Lower lobe of right lung (tissue), 2 donors: Measurements from ENCODE around the gene KRT40. TPM values are rescaled to one million over a fixed set of nuclear protein-coding genes. Genes with fewer than 3 reads are reported as not detected.

ENCODE experiments used
- ATAC-seq, 2 donors: fragments of 200-7000 bp; cut with Tn5 transposase; one replicate each; pipeline ENCODE4 v1.9.1; 2020 to 2022; ENCODE audit warnings: mild to moderate bottlenecking in 2 of 2, moderate library complexity in 2 of 2
- DNase-seq: peaks from one replicate; pipeline ENCODE4 v3.0.0-alpha.2; 2020
- H3K27ac ChIP-seq: fragments of 200-600 bp; one replicate; pipeline ENCODE4 v1.8.0; 2022
- H3K27me3 ChIP-seq: fragments of 200-600 bp; one replicate; pipeline ENCODE4 v1.8.0; 2022; ENCODE audit warnings: low read depth
- H3K36me3 ChIP-seq: fragments of 200-600 bp; one replicate; pipeline ENCODE4 v1.8.0; 2022; ENCODE audit warnings: mild to moderate bottlenecking
- H3K4me1 ChIP-seq: fragments of 200-600 bp; one replicate; pipeline ENCODE4 v1.8.0; 2022
- H3K4me3 ChIP-seq: fragments of 200-600 bp; one replicate; pipeline ENCODE4 v1.8.0; 2022; ENCODE audit warnings: mild to moderate bottlenecking
- H3K9me3 ChIP-seq: fragments of 200-600 bp; one replicate; pipeline ENCODE4 v1.8.0; 2022
- CTCF ChIP-seq: fragments of 200-600 bp; IDR thresholded peaks from one replicate; pipeline ENCODE4 v1.8.0; 2022; ENCODE audit warnings: antibody characterized with exemption, mild to moderate bottlenecking
- intact Hi-C: fragments of 100-400 bp; cut with DNase I; formaldehyde crosslinking; loops from one replicate; pipeline ENCODE4 v1.11.0; 2022
- total RNA-seq: library from RNA; stranded (reverse); fragmentation: NEBNext Ultra II Directional; extraction: Animal tissue kit (Norgen Biotek cat#: 25700); gene quantifications from one replicate; pipeline ENCODE4 v1.2.1, GENCODE V29; 2021
- donor health status: DM: no; HTN: yes; CAD: no; lungs with severe emphysema.

The KRT40 gene
- total RNA-seq, 1 donor from 2014 or later: 0.27 TPM

DNA sequence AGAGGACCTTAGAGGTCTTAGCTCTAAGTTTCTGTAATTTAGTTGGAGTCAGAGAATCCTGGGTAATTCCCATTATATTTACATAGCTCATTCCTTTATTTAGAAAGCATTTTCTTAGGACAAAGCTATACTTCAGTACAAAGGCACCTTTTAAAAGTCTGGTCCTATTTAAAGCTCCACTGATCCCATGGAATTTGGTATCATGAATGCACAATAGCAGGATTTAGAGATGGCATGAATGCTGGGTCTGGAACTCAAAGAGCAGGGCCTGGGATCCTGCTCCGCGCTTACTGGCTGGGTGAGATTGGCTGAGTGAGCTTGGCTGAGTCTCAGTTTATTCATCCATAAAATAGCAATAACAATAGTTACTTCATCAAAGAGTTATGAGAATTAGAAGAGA is 51.5 kb downstream of the KRT40 start:
- Histone ChIP-seq H3K27ac (no peak overlapping the region), H3K27me3 (no peaks in the 10 kb centered on the region), H3K4me3 (no peak overlapping the region), H3K4me1 (no peaks in the 10 kb centered on the region), H3K9me3 (no peaks in the 10 kb centered on the region), H3K36me3 (no peaks in the 10 kb centered on the region)
- TF ChIP-seq CTCF: no peak
- intact Hi-C loops: no loop called here
- no peak for DNase-seq
- no peak for ATAC-seq

GRCh38 chr17:40931311-40931710 is 52.8 kb downstream of the KRT40 start:
- ATAC-seq (no peak), DNase-seq (no peak)
- no peaks in the 10 kb centered on the region for H3K27me3 ChIP-seq
- TF ChIP-seq CTCF: no peak
- intact Hi-C loops: no loop called here
- H3K4me1 ChIP-seq: no peaks in the 10 kb centered on the region
- H3K9me3 ChIP-seq: no peaks in the 10 kb centered on the region
- no peaks in the 10 kb centered on the region for H3K36me3 ChIP-seq
- no peak overlapping the region for H3K4me3 ChIP-seq
- no peak overlapping the region for H3K27ac ChIP-seq

Other genes with a start within 250 kb of the KRT40 start
- gene KRT25, start 229.0 kb downstream of the KRT40 start, total RNA-seq: not detected
- not detected for gene KRT26, start 212.1 kb downstream of the KRT40 start, total RNA-seq
- not detected for gene KRT27, start 201.8 kb downstream of the KRT40 start, total RNA-seq
- gene KRT28, start 184.4 kb downstream of the KRT40 start, total RNA-seq: not detected
- gene KRT10, start 161.7 kb downstream of the KRT40 start, total RNA-seq: 31.7 TPM
- not detected for gene KRT12, start 117.1 kb downstream of the KRT40 start, total RNA-seq
- not detected for gene KRT20, start 99.1 kb downstream of the KRT40 start, total RNA-seq
- 1.9 TPM for gene KRT23, start 46.7 kb downstream of the KRT40 start, total RNA-seq
- 0.59 TPM for gene KRT39, start 17.4 kb downstream of the KRT40 start, total RNA-seq
- gene KRTAP3-3, start 9.8 kb upstream of the KRT40 start, total RNA-seq: not detected
- not detected for gene KRTAP3-2, start 15.6 kb upstream of the KRT40 start, total RNA-seq
- gene KRTAP3-1, start 24.8 kb upstream of the KRT40 start, total RNA-seq: not detected
- gene KRTAP1-5, start 42.9 kb upstream of the KRT40 start, total RNA-seq: not detected
- gene KRTAP1-4, start 45.9 kb upstream of the KRT40 start, total RNA-seq: not detected
- gene KRTAP1-3, start 50.5 kb upstream of the KRT40 start, total RNA-seq: not detected
- not detected for gene KRTAP1-1, start 57.1 kb upstream of the KRT40 start, total RNA-seq
- gene KRTAP2-1, start 63.0 kb upstream of the KRT40 start, total RNA-seq: not detected
- gene KRTAP2-2, start 70.9 kb upstream of the KRT40 start, total RNA-seq: not detected
- gene KRTAP2-3, start 75.8 kb upstream of the KRT40 start, total RNA-seq: not detected
- not detected for gene KRTAP2-4, start 81.6 kb upstream of the KRT40 start, total RNA-seq
- gene KRTAP4-7, start 99.8 kb upstream of the KRT40 start, total RNA-seq: not detected
- not detected for gene KRTAP4-8, start 113.8 kb upstream of the KRT40 start, total RNA-seq
- not detected for gene KRTAP4-16, start 117.9 kb upstream of the KRT40 start, total RNA-seq
- not detected for gene KRTAP4-9, start 121.1 kb upstream of the KRT40 start, total RNA-seq
- gene KRTAP4-11, start 134.0 kb upstream of the KRT40 start, total RNA-seq: not detected
- gene KRTAP4-12, start 139.9 kb upstream of the KRT40 start, total RNA-seq: not detected
- gene KRTAP4-6, start 156.2 kb upstream of the KRT40 start, total RNA-seq: not detected
- not detected for gene KRTAP4-5, start 165.5 kb upstream of the KRT40 start, total RNA-seq
- gene KRTAP4-4, start 176.4 kb upstream of the KRT40 start, total RNA-seq: not detected
- gene KRTAP4-3, start 183.9 kb upstream of the KRT40 start, total RNA-seq: not detected
- not detected for gene KRTAP4-2, start 193.9 kb upstream of the KRT40 start, total RNA-seq
- gene KRTAP4-1, start 200.6 kb upstream of the KRT40 start, total RNA-seq: not detected
- gene KRTAP9-1, start 205.6 kb upstream of the KRT40 start, total RNA-seq: not detected
- gene KRTAP9-2, start 242.3 kb upstream of the KRT40 start, total RNA-seq: not detected
- not detected for gene KRTAP9-3, start 248.1 kb upstream of the KRT40 start, total RNA-seq